NCI-H345 treated with DMSO at 0.1 percent for 48 hours (cell line): ENCODE results near the gene ERFE.
A peak's percentile ranks its signal among the peaks of the same experiment; 100 is the strongest.

Source experiments
- DNase-seq: peaks from one replicate; lab custom pipeline; 2025; ENCODE audit not compliant: unreplicated experiment; lab: John Stamatoyannopoulos, UW

ERFE gene

GRCh38 chr2:238125127-238125885 lies 33.5 kb upstream of the ERFE start:
- DNase-seq, result no peak

- DNase-seq, result no peak
Measured at GRCh38 chr2:238126338-238126737, 32.4 kb upstream of the ERFE start.

GRCh38 chr2:238126775-238127164 lies 32.0 kb upstream of the ERFE start:
- no peak for DNase-seq

- no peak for DNase-seq
Measured at GRCh38 chr2:238127165-238128060, 31.4 kb upstream of the ERFE start.

GRCh38 chr2:238128061-238128440 lies 30.7 kb upstream of the ERFE start:
- DNase-seq, result no peak

- no peak for DNase-seq
Measured at GRCh38 chr2:238128534-238129001, 30.2 kb upstream of the ERFE start.

GRCh38 chr2:238129166-238130010 lies 29.4 kb upstream of the ERFE start:
- no peak for DNase-seq

- DNase-seq, result no peak
Measured at GRCh38 chr2:238130111-238130695, 28.6 kb upstream of the ERFE start.

- peak; percentile 19 for DNase-seq
Measured at GRCh38 chr2:238130696-238131628, 27.8 kb upstream of the ERFE start.

GRCh38 chr2:238131761-238132462 lies 26.9 kb upstream of the ERFE start:
- DNase-seq, result no peak

- DNase-seq, result no peak
Measured at GRCh38 chr2:238132463-238133450, 26.0 kb upstream of the ERFE start.

- no peak for DNase-seq
Measured at GRCh38 chr2:238133499-238134392, 25.0 kb upstream of the ERFE start.

- DNase-seq, result no peak
Measured at GRCh38 chr2:238134393-238134785, 24.4 kb upstream of the ERFE start.

GRCh38 chr2:238135601-238136150 lies 23.1 kb upstream of the ERFE start:
- no peak for DNase-seq

GRCh38 chr2:238136820-238137537 lies 21.8 kb upstream of the ERFE start:
- DNase-seq, result no peak

GRCh38 chr2:238137885-238138284 lies 20.9 kb upstream of the ERFE start:
- no peak for DNase-seq
